Endothelial cell of umbilical vein (primary cell): Measurements from ENCODE around the gene VPS8.

Source experiments
- JUN ChIP-seq: IDR thresholded peaks from 2 replicates; pipeline ENCODE4 v1.6.1; 2011; ENCODE audit warnings: borderline replicate concordance, low read depth; ENCODE audit not compliant: insufficient read length, insufficient read depth
- POLR2A ChIP-seq: IDR thresholded peaks from 2 replicates; pipeline ENCODE4 v1.6.1; 2012; ENCODE audit warnings: low read depth, mild to moderate bottlenecking, control low read depth, low read length
- POLR2AphosphoS5 ChIP-seq: IDR thresholded peaks from 2 replicates; pipeline ENCODE4 v1.6.1; 2012; ENCODE audit warnings: low read depth, mild to moderate bottlenecking, control low read depth, low read length, moderate library complexity; ENCODE audit not compliant: insufficient read depth
- TF ChIP-seq, protein P1 (sequence below), 2 donors: IDR thresholded peaks; 1 replicate in 1 of 2; 2 replicates in 1 of 2; pipeline ENCODE4 v1.5.1; 2011; ENCODE audit warnings: low read length in 2 of 2, mild to moderate bottlenecking in 2 of 2, moderate library complexity in 2 of 2, control low read depth in 1 of 2, inconsistent platforms in 1 of 2, low read depth in 1 of 2; ENCODE audit not compliant: insufficient read depth in 1 of 2; ENCODE audit errors: extremely low read depth in 1 of 2

DNA sequence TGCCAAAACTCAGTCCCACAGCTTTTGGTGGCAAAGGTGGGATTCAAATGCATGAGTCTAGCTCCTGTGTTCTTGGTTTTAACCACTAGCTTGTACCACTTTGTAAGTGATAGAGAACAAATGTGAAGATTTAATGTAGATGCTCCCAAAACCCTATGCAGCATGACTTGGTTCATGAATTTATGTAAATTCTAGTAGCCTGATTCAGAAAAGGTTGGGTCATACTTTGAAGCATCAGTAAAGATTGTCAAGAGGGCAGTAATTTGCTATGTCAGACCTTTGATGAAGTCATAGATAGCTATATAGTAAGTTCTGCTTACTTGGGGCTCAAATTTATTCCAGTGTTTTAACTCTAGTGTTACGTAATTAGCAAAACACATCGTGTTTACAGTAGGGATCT lies 75.6 kb downstream of the VPS8 start:
- TF ChIP-seq, protein P1, sequence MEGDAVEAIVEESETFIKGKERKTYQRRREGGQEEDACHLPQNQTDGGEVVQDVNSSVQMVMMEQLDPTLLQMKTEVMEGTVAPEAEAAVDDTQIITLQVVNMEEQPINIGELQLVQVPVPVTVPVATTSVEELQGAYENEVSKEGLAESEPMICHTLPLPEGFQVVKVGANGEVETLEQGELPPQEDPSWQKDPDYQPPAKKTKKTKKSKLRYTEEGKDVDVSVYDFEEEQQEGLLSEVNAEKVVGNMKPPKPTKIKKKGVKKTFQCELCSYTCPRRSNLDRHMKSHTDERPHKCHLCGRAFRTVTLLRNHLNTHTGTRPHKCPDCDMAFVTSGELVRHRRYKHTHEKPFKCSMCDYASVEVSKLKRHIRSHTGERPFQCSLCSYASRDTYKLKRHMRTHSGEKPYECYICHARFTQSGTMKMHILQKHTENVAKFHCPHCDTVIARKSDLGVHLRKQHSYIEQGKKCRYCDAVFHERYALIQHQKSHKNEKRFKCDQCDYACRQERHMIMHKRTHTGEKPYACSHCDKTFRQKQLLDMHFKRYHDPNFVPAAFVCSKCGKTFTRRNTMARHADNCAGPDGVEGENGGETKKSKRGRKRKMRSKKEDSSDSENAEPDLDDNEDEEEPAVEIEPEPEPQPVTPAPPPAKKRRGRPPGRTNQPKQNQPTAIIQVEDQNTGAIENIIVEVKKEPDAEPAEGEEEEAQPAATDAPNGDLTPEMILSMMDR (IDR thresholded peaks at IDR 0.05; ENCODE audit: extremely low read depth in 1 of 2, insufficient read depth in 1 of 2, low read depth in 1 of 2, low read length in 2 of 2): no peak
- TF ChIP-seq POLR2A (no peak), JUN (no peak), POLR2AphosphoS5 (no peak)
